Panc1 (cell line): ENCODE results near the gene ZNF800. TPM values are rescaled to one million over a fixed set of nuclear protein-coding genes. Genes with fewer than 3 reads are reported as not detected.
A peak's percentile ranks its signal among the peaks of the same experiment; 100 is the strongest.
"Not testable (repeated sequence)": the region's sequence is repeated elsewhere in the genome, so short reads cannot be mapped to it uniquely, and the experiment has no call there.

ENCODE experiments used
- ATAC-seq: fragments of 200-7000 bp; cut with Tn5 transposase; 2 replicates; pipeline ENCODE4 v1.9.1; 2020; ENCODE audit warnings: mild to moderate bottlenecking, moderate library complexity
- BruUV-seq: library from RNA; stranded (reverse); fragments of 400-500 nt; replicated peaks from 2 replicates; lab custom pipeline; 2021; lab: Mats Ljungman, UMichigan
- CTCF ChIA-PET: fragments of 300-600 bp; sonication (Branson Sonifier 250); formaldehyde crosslinking; loops from one replicate; lab custom pipeline; 2022; ENCODE audit warnings: antibody characterized with exemption; lab: Charles Lee
- POLR2A ChIA-PET: fragments of 300-600 bp; sonication (Branson Sonifier 250); formaldehyde crosslinking; loops from one replicate; lab custom pipeline; 2022; ENCODE audit warnings: antibody characterized with exemption; lab: Charles Lee
- DNase-seq: peaks from one replicate; pipeline ENCODE4 v3.0.0-alpha.2; 2010; ENCODE audit warnings: low read depth, low spot score
- H3K27ac ChIP-seq: 2 replicates; pipeline ENCODE4 v1.5.1; 2011; ENCODE audit warnings: mild to moderate bottlenecking, low read length, inconsistent platforms
- H3K27me3 ChIP-seq: fragments of 200-500 bp; sonication (Bioruptor generic); 2 replicates; pipeline ENCODE4 v1.6.0; 2014; ENCODE audit warnings: low read length, inconsistent platforms; ENCODE audit not compliant: control insufficient read depth, insufficient read depth
- H3K36me3 ChIP-seq: fragments of 200-500 bp; sonication (Bioruptor generic); 2 replicates; pipeline ENCODE4 v1.5.1; 2014; ENCODE audit warnings: inconsistent platforms, mild to moderate bottlenecking, low read length, moderate library complexity; ENCODE audit not compliant: control insufficient read depth, insufficient read depth
- H3K4me1 ChIP-seq: 2 replicates; pipeline ENCODE4 v1.5.1; 2011; ENCODE audit warnings: inconsistent platforms, mild to moderate bottlenecking, low read length, moderate library complexity; ENCODE audit not compliant: control insufficient read depth, insufficient read depth
- H3K4me3 ChIP-seq, 2 experiments: 2 replicates each; pipeline ENCODE4 v1.5.1; 2011 to 2012; ENCODE audit warnings: low read depth in 2 of 2, low read length in 2 of 2, mild to moderate bottlenecking in 2 of 2, inconsistent platforms in 1 of 2, moderate library complexity in 1 of 2
- H3K9me3 ChIP-seq: fragments of 200-500 bp; sonication (Bioruptor generic); 2 replicates; pipeline ENCODE4 v1.5.1; 2014; ENCODE audit warnings: low read depth, mild to moderate bottlenecking, inconsistent platforms, low read length, moderate library complexity; ENCODE audit not compliant: control insufficient read depth, insufficient read depth
- POLR2AphosphoS5 ChIP-seq: IDR thresholded peaks from 2 replicates; pipeline ENCODE4 v1.6.1; 2012; ENCODE audit warnings: mild to moderate bottlenecking, low read depth, low read length, moderate library complexity
- REST ChIP-seq, 2 experiments: IDR thresholded peaks; 2 replicates each; pipeline ENCODE4 v1.6.1; 2011 to 2012; ENCODE audit warnings: low read depth in 2 of 2, control low read depth in 1 of 2, low read length in 1 of 2, mild to moderate bottlenecking in 1 of 2, moderate library complexity in 1 of 2; ENCODE audit not compliant: insufficient read depth in 1 of 2
- SIN3A ChIP-seq: IDR thresholded peaks from 2 replicates; pipeline ENCODE4 v1.6.1; 2012; ENCODE audit warnings: low read depth, mild to moderate bottlenecking, low read length, moderate library complexity, borderline replicate concordance; ENCODE audit not compliant: insufficient read depth
- TCF7L2 ChIP-seq: IDR thresholded peaks from 2 replicates; pipeline ENCODE4 v1.6.1; 2011; ENCODE audit warnings: mild to moderate bottlenecking, low read depth, low read length, inconsistent platforms
- in situ Hi-C: cut with HindIII; loops from 2 replicates; pipeline ENCODE4 v1.10.0; 2016; ENCODE audit warnings: low sequenced_read_pairs, low pct_unique_long_range_greater_than_20kb
- intact Hi-C: fragments of 100-400 bp; cut with micrococcal nuclease; formaldehyde crosslinking; loops from one replicate; pipeline ENCODE4 v1.10.0; 2022; ENCODE audit not compliant: unreplicated experiment
- total RNA-seq: library from RNA; stranded (reverse); gene quantifications from one replicate; pipeline ENCODE4 v1.2.1, GENCODE V29; 2021; ENCODE audit not compliant: unreplicated experiment
- TF ChIP-seq, protein P1 (sequence below): fragments of 450-650 bp; IDR thresholded peaks from 2 replicates; pipeline ENCODE4 v1.5.1; 2017; ENCODE audit warnings: mild to moderate bottlenecking

ZNF800 gene
- total RNA-seq, 1 experiment from 2014 or later = 26.0 TPM

DNA sequence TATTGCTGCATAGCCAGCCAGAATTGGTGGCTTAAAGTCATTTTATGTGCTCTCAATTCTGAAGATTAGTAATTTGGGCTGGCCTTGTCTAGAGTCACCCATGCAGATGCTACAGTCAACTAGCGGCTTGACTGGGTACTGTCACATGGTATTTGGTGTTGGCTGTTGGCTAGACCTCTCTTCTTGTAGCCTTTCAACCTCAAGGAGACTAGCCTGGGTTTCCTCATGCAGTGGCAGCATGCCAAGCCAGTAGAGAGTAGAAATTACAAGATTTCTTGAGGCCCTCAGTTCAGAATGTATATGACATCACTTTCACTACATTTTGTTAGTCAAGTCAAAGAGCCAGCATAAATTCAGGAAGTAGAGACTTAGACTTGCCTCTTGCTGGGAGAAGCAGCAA lies 3.7 kb upstream of the ZNF800 start:
- ATAC-seq = no peak
- in situ Hi-C loops = no loop called here
- Histone ChIP-seq H3K36me3 (peaks cover 2% of the 10 kb centered on the region; the same call in 1 of the 2 replicates), H3K4me3 (no peak overlapping the region), H3K9me3 (no peaks in the 10 kb centered on the region), H3K4me1 (peaks cover 4% of the 10 kb centered on the region), H3K27me3 (peaks cover 15% of the 10 kb centered on the region), H3K27ac (no peak overlapping the region)
- no peak for DNase-seq
- no TSS peak for BruUV-seq
- intact Hi-C loops = no loop called here
- ChIA-PET CTCF (no interaction called here), POLR2A (no interaction called here)
- TF ChIP-seq POLR2AphosphoS5 = no peak
- TF ChIP-seq, protein P1, sequence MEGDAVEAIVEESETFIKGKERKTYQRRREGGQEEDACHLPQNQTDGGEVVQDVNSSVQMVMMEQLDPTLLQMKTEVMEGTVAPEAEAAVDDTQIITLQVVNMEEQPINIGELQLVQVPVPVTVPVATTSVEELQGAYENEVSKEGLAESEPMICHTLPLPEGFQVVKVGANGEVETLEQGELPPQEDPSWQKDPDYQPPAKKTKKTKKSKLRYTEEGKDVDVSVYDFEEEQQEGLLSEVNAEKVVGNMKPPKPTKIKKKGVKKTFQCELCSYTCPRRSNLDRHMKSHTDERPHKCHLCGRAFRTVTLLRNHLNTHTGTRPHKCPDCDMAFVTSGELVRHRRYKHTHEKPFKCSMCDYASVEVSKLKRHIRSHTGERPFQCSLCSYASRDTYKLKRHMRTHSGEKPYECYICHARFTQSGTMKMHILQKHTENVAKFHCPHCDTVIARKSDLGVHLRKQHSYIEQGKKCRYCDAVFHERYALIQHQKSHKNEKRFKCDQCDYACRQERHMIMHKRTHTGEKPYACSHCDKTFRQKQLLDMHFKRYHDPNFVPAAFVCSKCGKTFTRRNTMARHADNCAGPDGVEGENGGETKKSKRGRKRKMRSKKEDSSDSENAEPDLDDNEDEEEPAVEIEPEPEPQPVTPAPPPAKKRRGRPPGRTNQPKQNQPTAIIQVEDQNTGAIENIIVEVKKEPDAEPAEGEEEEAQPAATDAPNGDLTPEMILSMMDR = peak; percentile 2; the same call in 1 of the 2 replicates

- H3K9me3 ChIP-seq, DNase-seq, ATAC-seq, in situ Hi-C loops, intact Hi-C loops, BruUV-seq, H3K36me3 ChIP-seq, H3K4me3 ChIP-seq, POLR2A ChIA-PET, CTCF ChIA-PET, H3K27ac ChIP-seq: not testable (repeated sequence)
- Histone ChIP-seq H3K4me1 (peaks cover 14% of the 10 kb centered on the region), H3K27me3 (peaks cover 10% of the 10 kb centered on the region)
Observed at GRCh38 chr7:127395104-127395503, 2.6 kb upstream of the ZNF800 start.

DNA sequence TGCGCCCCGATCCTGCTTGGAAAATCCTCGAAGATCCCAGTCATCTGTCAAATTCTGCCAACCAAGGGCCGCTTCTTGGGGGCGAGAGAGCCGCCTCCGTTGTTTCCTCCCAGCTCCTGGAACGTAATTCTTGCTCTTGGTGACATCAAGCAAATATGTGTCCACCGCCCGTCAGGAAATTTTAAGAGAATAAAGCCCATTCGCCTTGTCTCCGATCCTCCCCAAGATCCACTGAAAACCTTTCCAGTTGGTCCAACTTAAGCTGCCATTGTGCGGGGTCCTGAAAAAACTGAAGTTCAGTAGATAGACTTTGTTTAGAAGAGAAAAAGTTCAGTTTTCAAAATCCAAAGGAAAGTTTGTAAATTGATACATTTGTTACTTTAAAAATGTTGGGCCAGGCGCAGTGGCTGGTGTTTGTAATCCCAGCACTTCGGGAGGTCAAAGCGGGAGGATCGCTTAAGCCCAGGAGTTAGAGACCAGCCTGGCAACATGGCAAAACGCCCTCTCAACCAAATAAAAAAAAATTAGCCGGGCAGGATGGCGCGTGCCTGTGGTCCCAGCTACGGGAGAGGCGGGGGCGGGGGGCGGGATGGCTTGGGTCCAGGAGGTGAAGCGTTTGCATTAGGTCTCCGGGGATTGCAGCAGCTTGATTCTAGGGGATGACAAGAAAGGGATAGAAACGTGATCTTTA lies 1.0 kb upstream of the ZNF800 start:
- POLR2A ChIA-PET = no interaction called here

More for the DNA sequence above, 1.0 kb upstream of the ZNF800 start:
- TF ChIP-seq, protein P1 = no peak
- no peak for TF ChIP-seq TCF7L2
- no peak for TF ChIP-seq REST (IDR thresholded peaks at IDR 0.05; ENCODE audit: insufficient read depth in 1 of 2, low read depth in 2 of 2, low read length in 1 of 2)
- TF ChIP-seq SIN3A = no peak
- no peak for TF ChIP-seq POLR2AphosphoS5
- H3K27ac ChIP-seq = peak overlapping the region; percentile 94
- CTCF ChIA-PET = no interaction called here
- H3K27me3 ChIP-seq = peaks cover 4% of the 10 kb centered on the region
- in situ Hi-C loops (no loop called here), intact Hi-C loops (no loop called here)
- H3K9me3 ChIP-seq = no peaks in the 10 kb centered on the region
- peaks cover 16% of the 10 kb centered on the region for H3K4me1 ChIP-seq
- H3K4me3 ChIP-seq = peak overlapping the region; percentile 86 to 94
- peaks cover 24% of the 10 kb centered on the region for H3K36me3 ChIP-seq
- BruUV-seq = no TSS peak
- DNase-seq (no peak), ATAC-seq (no peak)
